MCF 10A (cell line): Measurements from ENCODE around the gene NRARP. TPM values are rescaled to one million over a fixed set of nuclear protein-coding genes. Genes with fewer than 3 reads are reported as not detected.

Experiments
- BruUV-seq: library from RNA; stranded (reverse); fragments of 400-500 nt; replicated peaks from 2 replicates; lab custom pipeline; 2021; lab: Mats Ljungman, UMichigan
- CTCF ChIA-PET: fragments of 300-600 bp; sonication (Branson Sonifier 250); formaldehyde crosslinking; extraction: SDS; loops from one replicate; lab custom pipeline; 2021; ENCODE audit warnings: antibody characterized with exemption, inconsistent platforms; lab: Yijun Ruan, JAX
- POLR2A ChIA-PET: fragments of 300-600, 350-650 bp; sonication (Branson Sonifier 250); formaldehyde crosslinking; extraction: SDS; loops from one replicate; lab custom pipeline; 2020; ENCODE audit warnings: antibody characterized with exemption, inconsistent platforms; lab: Yijun Ruan, JAX
- DNase-seq: peaks from one replicate; pipeline ENCODE4 v3.0.0-alpha.2; 2018; ENCODE audit not compliant: unreplicated experiment
- H3K27ac Mint-ChIP-seq: one replicate; pipeline ENCODE4 v1.8.0; 2022; ENCODE audit warnings: mild to moderate bottlenecking, low read depth, mixed read lengths; ENCODE audit not compliant: unreplicated experiment
- H3K27me3 Mint-ChIP-seq: one replicate; pipeline ENCODE4 v1.8.0; 2022; ENCODE audit warnings: mixed read lengths; ENCODE audit not compliant: insufficient read depth, unreplicated experiment
- H3K36me3 Mint-ChIP-seq: one replicate; pipeline ENCODE4 v1.8.0; 2022; ENCODE audit warnings: mild to moderate bottlenecking, moderate library complexity, mixed read lengths; ENCODE audit not compliant: insufficient read depth, unreplicated experiment
- H3K4me1 Mint-ChIP-seq: one replicate; pipeline ENCODE4 v1.8.0; 2022; ENCODE audit warnings: mixed read lengths; ENCODE audit not compliant: insufficient read depth, unreplicated experiment
- H3K4me3 Mint-ChIP-seq: one replicate; pipeline ENCODE4 v1.8.0; 2022; ENCODE audit warnings: mild to moderate bottlenecking, moderate library complexity, mixed read lengths; ENCODE audit not compliant: unreplicated experiment
- H3K9me3 Mint-ChIP-seq: one replicate; pipeline ENCODE4 v1.8.0; 2022; ENCODE audit warnings: mixed read lengths; ENCODE audit not compliant: unreplicated experiment
- intact Hi-C: fragments of 100-400 bp; cut with micrococcal nuclease; formaldehyde crosslinking; loops from 2 replicates; pipeline ENCODE4 v1.14.1; 2022
- total RNA-seq: library from RNA; stranded (reverse); gene quantifications from 2 replicates; pipeline ENCODE4 v1.2.3, GENCODE V29; 2022
- TF ChIP-seq, protein P1 (sequence below): fragments of 200-600 bp; IDR thresholded peaks from one replicate; pipeline ENCODE4 v1.8.0; 2022; ENCODE audit warnings: antibody characterized with exemption, mild to moderate bottlenecking; ENCODE audit not compliant: unreplicated experiment

NRARP gene
- total RNA-seq, 1 experiment from 2014 or later = 1.4 TPM

DNA sequence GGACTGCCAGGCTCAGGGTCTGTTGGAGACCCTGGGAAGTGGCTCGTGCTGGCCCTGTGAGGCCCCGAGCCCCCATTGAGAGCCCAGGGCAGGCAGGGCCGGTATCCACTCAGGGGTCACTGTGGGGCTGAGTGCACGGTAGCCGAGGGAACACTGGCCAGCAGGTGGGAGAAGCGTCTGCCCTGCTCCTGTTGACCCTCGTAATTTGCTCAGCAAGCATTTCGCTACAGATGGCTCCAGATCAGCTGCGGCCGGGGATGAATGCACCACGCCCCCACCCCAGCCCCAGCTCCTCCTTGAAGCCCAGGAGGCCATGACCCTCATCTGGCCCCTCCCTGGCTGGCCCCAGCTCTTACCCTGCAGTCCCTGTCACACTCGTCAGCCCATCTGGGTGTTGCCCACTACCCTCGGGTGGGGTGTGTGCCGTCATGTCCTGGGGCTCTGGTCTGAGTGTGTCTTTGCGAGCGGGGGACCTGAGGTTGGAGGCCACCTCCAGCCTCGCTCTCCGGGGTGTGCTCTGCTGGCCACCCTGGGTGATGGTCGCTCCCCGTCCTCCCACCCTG is 6.1 kb upstream of the NRARP start:
- TF ChIP-seq, protein P1, sequence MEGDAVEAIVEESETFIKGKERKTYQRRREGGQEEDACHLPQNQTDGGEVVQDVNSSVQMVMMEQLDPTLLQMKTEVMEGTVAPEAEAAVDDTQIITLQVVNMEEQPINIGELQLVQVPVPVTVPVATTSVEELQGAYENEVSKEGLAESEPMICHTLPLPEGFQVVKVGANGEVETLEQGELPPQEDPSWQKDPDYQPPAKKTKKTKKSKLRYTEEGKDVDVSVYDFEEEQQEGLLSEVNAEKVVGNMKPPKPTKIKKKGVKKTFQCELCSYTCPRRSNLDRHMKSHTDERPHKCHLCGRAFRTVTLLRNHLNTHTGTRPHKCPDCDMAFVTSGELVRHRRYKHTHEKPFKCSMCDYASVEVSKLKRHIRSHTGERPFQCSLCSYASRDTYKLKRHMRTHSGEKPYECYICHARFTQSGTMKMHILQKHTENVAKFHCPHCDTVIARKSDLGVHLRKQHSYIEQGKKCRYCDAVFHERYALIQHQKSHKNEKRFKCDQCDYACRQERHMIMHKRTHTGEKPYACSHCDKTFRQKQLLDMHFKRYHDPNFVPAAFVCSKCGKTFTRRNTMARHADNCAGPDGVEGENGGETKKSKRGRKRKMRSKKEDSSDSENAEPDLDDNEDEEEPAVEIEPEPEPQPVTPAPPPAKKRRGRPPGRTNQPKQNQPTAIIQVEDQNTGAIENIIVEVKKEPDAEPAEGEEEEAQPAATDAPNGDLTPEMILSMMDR = no peak
- Mint-ChIP-seq H3K9me3 (no peaks in the 10 kb centered on the region), H3K27ac (no peak overlapping the region), H3K4me3 (no peak overlapping the region), H3K27me3 (no peaks in the 10 kb centered on the region), H3K36me3 (peaks cover 7% of the 10 kb centered on the region), H3K4me1 (no peaks in the 10 kb centered on the region)
- DNase-seq = no peak
- CTCF ChIA-PET = no interaction called here
- POLR2A ChIA-PET = no interaction called here
- intact Hi-C loops = no loop called here
- BruUV-seq = no TSS peak

DNA sequence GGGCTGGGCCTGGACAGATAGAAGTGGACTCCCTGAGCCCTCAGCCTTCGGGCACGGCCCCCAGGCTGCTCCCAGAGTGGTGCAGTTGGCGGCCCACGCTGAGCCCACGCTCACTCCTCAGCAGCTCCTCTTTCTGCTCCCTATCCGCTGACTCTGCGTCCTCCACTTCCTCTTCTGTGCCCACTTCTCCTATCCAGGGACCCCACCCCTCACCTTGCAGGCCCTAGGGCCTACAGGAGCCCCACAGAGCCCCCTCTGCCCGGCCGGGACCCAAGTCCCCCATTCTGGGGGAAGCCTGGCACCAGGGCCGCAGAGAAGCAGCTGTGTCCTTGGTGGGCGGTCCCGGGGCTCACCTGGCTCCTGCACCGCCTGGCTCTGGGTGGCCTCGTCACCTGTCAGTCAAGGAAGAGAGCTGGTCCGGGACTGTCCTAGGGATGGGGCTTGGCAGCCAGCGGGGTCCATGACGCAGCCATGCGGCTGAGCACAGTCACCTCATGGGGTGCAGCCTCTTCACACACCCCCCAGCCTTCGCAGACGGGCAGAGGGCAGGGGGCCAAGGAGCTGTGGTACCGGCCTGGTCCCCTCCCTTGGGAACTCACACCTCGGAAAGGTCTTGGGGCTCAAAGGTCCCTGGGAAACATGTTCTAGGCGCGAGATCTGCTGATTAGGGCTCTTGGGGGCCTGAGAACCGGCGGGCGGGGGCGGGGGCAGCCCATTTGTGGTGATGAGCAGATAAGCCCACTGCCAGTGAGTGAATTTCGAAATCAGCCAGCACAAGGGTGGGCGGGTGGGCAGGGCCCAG is 5.4 kb upstream of the NRARP start:
- no peak overlapping the region for H3K27ac Mint-ChIP-seq
- ChIA-PET POLR2A (no interaction called here), CTCF (no interaction called here)
- TF ChIP-seq, protein P1 = no peak
- H3K27me3 Mint-ChIP-seq = no peaks in the 10 kb centered on the region
- intact Hi-C loops = no loop called here
- no TSS peak for BruUV-seq
- H3K4me1 Mint-ChIP-seq = no peaks in the 10 kb centered on the region
- H3K9me3 Mint-ChIP-seq = no peaks in the 10 kb centered on the region
- no peak overlapping the region for H3K4me3 Mint-ChIP-seq
- DNase-seq = no peak
- H3K36me3 Mint-ChIP-seq = peaks cover 7% of the 10 kb centered on the region

DNA sequence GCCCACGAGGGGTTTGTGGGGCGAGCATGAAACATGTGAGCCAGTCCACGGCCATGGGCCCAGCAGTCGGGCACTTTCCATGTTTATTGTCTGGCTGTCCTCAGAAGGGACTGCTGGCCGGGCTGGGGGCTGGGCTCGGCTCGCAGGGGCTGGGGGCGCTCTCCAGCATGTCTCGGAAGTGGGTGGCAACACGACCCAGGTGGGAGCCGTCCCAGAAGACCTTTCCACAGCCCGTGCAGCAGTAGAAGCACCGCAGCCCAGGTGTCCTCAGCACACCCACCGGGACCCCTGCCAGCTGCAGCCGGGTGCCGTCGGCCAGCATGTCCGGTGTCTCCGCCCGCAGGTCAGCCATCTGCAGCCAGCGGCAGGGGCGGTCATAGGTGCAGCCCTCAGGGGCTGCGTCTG is 4.8 kb upstream of the NRARP start:
- TF ChIP-seq, protein P1 = no peak
- Mint-ChIP-seq H3K27me3 (no peaks in the 10 kb centered on the region), H3K36me3 (peaks cover 7% of the 10 kb centered on the region), H3K27ac (no peak overlapping the region), H3K9me3 (no peaks in the 10 kb centered on the region), H3K4me1 (no peaks in the 10 kb centered on the region), H3K4me3 (no peak overlapping the region)
- ChIA-PET CTCF (no interaction called here), POLR2A (no interaction called here)
- intact Hi-C loops = no loop called here
- DNase-seq = no peak
- no TSS peak for BruUV-seq

DNA sequence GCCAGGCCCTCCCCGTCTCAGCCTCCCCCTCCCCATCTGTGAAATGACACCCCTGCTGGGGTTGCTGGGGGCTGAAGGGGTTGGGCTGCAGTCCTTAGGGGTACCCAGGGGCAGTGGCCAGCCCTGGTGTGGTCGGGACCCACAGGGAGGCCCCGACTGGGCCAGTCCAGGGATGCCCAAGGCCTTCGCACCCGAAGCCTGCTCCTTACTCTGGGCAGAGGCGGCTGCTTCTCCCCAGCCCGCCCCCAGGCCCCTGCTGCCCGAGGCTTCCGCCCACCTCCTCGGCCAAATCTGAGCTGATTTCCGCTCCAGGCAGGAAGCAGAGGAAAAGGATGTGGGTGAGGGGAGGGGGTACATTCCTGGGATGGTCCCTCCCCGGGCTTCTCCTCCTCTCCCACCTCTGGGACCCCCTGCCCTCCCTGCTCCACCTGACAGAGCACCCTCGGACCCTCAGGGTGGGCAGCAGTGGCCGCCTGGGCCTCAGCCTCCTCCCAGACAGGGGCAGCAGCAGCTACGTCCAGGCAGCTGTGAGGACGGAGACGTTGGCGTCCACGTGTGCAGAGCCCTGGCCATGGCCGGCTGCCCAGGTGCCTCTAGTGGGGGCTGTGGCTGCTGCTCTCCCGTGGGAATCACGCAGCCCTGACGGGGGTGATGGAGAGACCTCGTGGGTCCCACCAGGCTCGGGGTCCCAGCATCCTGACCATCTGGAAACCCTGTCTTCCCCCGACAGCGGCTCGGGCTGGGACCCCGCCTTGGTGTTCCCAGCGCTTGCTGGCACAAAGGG is 4.2 kb upstream of the NRARP start:
- Mint-ChIP-seq H3K9me3 (no peaks in the 10 kb centered on the region), H3K36me3 (peaks cover 7% of the 10 kb centered on the region), H3K4me3 (no peak overlapping the region), H3K4me1 (no peaks in the 10 kb centered on the region), H3K27ac (no peak overlapping the region), H3K27me3 (no peaks in the 10 kb centered on the region)
- no peak for DNase-seq
- ChIA-PET POLR2A (no interaction called here), CTCF (no interaction called here)
- BruUV-seq = no TSS peak
- intact Hi-C loops = no loop called here
- TF ChIP-seq, protein P1 = no peak
